ENCODE data around the gene ATG14.
A peak's percentile ranks its signal among the peaks of the same experiment; 100 is the strongest.

Gene ATG14

DNA sequence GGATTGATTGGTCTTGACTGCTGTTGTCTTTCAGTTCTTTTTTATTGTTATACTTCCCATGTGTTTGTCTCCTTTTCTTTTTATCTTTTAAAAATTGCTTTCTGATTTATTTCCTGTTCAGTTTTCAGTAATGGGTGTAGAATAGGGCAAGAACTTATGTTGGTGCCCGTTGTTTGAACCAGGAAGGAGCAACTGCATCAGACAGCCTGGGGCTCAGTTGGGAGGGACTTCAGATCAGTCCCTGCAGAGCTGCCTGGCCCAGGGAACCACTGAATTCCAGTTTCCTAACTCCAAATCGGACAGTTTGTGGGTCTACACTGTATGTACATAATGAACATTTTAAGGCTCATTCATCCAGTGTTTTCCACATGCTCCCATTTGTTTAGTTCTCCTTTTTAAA is 75.5 kb downstream of the ATG14 start:
- no peak for DNase-seq (ENCODE audit: low spot score)

DNA sequence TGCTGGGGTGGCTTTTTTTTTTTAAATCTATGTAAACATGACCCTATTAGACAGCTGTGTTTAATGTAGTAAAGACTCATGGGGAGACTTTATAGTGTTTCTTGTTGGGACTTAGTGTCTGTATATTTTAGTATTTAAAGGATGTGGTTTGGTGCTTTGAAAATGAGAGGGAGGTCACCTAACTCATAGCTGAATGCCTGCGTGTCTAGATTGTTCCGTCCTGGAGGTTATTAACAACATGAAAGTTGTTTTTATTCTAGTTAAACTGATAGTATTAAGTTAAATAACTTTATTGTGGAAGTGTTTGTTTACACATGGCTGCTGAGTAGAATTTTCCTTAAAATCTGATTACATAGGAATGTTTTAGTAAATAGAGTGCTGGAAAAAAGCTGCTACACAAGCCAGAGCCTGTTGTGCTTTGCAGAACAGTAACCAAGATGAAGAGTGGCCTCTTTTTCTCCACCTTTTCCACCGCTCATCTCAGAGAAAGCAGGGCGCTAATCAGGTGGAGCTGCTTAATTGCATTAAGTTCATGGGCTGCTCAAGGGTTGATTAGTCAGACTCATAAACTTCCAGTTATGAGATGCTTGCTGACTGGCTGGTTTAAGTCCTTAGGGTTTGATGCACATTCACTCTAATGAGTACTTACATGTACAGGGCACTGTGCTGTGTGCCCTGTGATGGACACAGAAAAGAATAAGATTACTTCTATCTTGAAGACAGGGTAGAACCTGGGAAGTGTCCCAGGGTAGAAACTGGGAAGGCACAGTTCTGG is 77.7 kb downstream of the ATG14 start:
- TF ChIP-seq, protein P1, sequence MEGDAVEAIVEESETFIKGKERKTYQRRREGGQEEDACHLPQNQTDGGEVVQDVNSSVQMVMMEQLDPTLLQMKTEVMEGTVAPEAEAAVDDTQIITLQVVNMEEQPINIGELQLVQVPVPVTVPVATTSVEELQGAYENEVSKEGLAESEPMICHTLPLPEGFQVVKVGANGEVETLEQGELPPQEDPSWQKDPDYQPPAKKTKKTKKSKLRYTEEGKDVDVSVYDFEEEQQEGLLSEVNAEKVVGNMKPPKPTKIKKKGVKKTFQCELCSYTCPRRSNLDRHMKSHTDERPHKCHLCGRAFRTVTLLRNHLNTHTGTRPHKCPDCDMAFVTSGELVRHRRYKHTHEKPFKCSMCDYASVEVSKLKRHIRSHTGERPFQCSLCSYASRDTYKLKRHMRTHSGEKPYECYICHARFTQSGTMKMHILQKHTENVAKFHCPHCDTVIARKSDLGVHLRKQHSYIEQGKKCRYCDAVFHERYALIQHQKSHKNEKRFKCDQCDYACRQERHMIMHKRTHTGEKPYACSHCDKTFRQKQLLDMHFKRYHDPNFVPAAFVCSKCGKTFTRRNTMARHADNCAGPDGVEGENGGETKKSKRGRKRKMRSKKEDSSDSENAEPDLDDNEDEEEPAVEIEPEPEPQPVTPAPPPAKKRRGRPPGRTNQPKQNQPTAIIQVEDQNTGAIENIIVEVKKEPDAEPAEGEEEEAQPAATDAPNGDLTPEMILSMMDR (IDR thresholded peaks at IDR 0.05; ENCODE audit: extremely low read depth, insufficient read depth, missing control alignments): no peak
- DNase-seq (ENCODE audit: low spot score): peak; percentile 17
- in situ Hi-C loops (cut with MboI; ENCODE audit: low pct_unique_long_range_greater_than_20kb, low sequenced_read_pairs, unreplicated experiment): no loop called here

More for the DNA sequence above, 75.5 kb downstream of the ATG14 start:
- in situ Hi-C loops (cut with MboI; ENCODE audit: low pct_unique_long_range_greater_than_20kb, low sequenced_read_pairs, unreplicated experiment): no loop called here
- TF ChIP-seq, protein P1 (IDR thresholded peaks at IDR 0.05; ENCODE audit: extremely low read depth, insufficient read depth, missing control alignments): no peak

DNA sequence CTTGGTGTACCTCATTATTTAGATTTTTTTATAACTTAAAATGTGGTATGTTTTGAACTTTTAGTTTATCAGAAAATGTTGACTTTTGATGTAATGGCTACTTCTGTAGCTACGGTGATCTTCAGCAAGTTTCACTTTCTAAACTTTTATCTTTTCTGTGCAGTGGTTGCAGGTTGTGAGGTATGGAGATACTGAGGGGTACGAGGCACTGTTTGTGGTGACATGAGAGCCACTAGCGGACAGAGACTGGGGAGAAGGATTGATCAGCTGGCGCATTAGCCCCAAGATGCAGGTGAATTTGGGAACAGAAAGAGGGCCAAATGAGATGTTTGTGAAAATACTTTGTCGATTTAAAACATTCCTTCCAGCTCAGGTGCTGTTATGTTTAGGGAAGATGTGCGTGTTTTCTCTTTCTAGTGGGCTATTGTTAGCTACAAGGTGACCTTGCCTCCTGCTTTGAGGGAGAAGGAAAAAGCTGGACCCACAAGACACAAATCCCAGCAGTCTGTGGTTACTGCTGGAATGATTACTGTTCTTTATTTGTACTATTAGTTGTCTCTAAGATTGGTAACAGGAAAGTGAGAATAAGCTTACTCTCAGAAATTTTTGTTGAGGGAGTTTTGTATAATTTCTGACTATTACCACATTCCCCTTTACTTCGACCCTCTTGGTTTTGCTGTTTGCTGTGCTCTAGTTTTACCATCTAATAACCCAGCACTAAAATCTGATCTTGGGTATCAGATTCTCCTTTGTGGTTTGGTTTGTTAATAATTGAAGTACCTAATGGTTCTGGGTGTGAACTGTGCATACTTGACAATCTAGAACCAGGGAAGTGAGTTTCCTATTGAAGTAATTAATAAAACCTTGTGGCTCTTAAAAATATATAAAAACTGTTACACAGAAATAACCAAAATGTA is 78.7 kb downstream of the ATG14 start:
- DNase-seq (ENCODE audit: low spot score): no peak
- TF ChIP-seq, protein P1 (IDR thresholded peaks at IDR 0.05; ENCODE audit: extremely low read depth, insufficient read depth, missing control alignments): no peak
- in situ Hi-C loops (cut with MboI; ENCODE audit: low pct_unique_long_range_greater_than_20kb, low sequenced_read_pairs, unreplicated experiment): no loop called here

DNA sequence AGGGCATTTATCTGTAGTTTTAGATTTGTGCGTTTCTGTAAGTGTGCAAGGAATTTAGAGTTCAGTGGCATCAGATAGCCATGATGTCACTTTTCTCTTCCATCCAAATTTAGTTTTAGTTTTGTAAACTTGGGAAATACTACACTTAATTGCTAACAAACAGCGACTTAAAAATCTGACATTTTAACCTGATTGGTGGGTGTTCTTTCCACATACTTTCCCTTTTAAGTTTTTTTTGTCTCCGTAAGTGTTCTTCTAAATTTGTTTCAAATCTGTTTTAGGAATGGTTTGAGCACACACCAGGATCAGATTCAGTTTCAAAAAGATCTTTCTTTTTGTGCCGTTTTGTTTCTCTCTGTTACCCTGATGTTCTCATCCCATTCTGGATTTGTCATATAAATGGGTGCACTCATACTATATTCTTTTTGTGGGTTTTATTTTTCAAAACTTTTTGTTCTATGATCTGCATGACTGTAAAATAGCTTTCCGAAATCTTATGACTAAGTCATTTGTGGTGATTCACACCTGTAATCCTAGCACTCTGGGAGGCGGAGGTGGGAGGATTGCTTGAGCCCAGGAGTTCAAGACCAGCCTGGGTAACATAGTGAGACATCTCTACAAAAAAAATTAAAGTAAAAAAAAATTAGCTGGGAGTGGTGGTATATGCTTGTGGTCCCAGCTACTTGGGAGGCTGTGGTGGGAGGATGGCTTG is 81.5 kb downstream of the ATG14 start:
- no peak for DNase-seq (ENCODE audit: low spot score)
- TF ChIP-seq, protein P1 (IDR thresholded peaks at IDR 0.05; ENCODE audit: extremely low read depth, insufficient read depth, missing control alignments): no peak

DNA sequence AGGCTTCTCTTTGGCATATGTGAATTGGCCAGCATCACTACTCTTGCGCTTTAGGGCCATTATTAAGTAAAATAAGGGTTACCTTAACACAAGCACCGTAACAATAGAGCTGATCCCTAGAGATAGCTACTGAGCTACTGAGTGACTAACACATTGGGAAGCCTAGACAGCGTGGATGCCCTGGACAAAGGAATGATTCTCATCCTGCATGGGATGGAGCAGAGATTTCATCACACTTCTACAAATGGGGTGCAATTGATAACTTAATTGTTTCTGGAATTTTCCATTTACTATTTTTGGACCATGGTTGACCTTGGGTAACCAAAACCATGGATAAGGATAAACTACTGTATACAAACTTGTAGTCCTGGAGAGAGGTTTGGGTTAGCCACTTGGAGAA is 83.3 kb downstream of the ATG14 start:
- in situ Hi-C loops (cut with MboI; ENCODE audit: low pct_unique_long_range_greater_than_20kb, low sequenced_read_pairs, unreplicated experiment): no loop called here
- no peak for DNase-seq (ENCODE audit: low spot score)
- TF ChIP-seq, protein P1 (IDR thresholded peaks at IDR 0.05; ENCODE audit: extremely low read depth, insufficient read depth, missing control alignments): no peak

More for the DNA sequence above, 81.5 kb downstream of the ATG14 start:
- in situ Hi-C loops (cut with MboI; ENCODE audit: low pct_unique_long_range_greater_than_20kb, low sequenced_read_pairs, unreplicated experiment): no loop called here

DNA sequence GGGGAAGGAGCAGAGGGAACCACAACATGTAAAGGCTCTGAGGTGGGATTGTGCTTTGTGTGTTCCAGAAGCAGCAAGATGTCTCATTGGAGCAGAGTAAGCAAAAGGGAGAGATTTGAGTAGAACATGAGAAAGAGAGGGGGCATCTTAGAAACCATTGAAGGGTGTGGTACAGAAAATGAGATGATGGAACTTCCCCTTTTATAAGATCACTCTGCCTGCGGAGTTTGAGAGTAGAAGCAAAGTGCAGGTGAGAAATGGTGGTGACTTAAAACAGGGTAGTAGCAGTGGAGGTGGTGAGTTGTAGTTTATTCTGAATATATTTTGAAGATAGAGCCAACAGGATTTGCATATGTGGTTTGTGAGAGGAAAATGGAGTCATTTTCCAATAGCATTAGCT is 84.5 kb downstream of the ATG14 start:
- in situ Hi-C loops (cut with MboI; ENCODE audit: low pct_unique_long_range_greater_than_20kb, low sequenced_read_pairs, unreplicated experiment): no loop called here
- peak; percentile 41 for DNase-seq (ENCODE audit: low spot score)
- TF ChIP-seq, protein P1 (IDR thresholded peaks at IDR 0.05; ENCODE audit: extremely low read depth, insufficient read depth, missing control alignments): no peak
